ENCODE data around the gene GNG13. TPM values are rescaled to one million over a fixed set of nuclear protein-coding genes. Genes with fewer than 3 reads are reported as not detected.
A peak's percentile ranks its signal among the peaks of the same experiment; 100 is the strongest.

GNG13 gene
- total RNA-seq, 1 donor from 2014 or later: not detected

DNA sequence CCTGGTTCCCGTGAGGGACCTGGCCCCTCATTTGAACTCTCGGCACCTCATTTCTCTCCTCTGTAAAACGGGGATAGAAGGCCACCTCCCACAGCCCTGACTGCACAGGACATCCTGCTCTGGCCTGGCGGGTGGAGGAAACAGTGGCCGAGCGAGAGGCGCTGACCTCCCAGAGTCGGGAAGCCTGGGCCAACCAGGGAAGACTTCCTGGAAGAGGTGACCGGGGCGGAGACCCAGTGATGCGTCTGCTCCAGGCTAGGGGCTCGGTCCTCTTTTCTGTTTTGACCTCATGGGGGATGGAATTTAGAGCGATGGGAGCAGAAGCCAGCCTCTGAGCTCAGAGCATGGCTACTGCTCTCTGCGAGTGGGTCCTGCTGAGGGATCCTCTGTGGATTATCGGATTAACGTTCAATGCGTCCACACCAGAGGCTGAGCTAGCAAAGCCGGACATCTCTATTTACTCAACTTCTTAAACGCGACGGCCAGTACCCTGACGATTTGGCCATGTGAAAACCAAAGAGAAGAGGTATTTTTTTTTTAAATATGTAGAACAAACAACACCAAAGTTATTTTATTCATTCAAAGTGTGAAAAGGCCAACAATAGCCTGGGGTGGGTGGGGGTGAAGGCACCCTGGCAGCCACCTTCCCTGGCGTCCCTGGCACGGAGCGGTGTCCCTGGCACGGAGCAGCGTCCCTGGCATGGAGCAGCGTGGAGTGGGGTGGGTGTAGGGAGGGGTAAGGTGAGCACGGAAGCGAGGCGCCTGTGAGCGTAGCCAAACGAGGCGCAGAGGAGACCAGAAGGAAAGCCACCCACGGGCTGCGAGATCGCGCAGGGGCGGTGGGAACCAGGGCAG, 49.2 kb downstream of the GNG13 start:
- peak; percentile 85 for ATAC-seq
- intact Hi-C loops (cut with micrococcal nuclease): no loop called here
- DNase-seq: peak; percentile 52

GRCh38 chr16:750485-750884, 50.0 kb downstream of the GNG13 start:
- intact Hi-C loops (cut with micrococcal nuclease): no loop called here
- no peak for ATAC-seq
- no peak for DNase-seq

DNA sequence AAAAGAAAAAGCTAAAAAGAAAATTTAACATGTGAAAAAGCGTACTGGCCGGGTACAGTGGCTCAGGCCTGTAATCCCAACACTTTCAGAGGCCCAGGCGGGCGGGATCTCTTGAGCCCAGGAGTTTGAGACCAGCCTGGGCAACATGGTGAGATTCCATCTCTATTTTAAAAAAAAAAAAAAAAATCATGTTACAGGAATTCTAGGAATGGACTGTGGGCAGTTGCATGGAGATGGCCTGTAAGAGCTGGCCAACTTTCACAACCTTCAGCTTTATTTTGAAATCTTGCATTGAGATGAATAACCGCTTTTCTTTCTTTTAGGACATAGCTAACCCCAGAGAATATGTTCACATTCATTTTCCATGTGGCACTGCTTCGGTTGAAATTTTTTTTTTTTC, 51.5 kb downstream of the GNG13 start:
- no peak for DNase-seq
- intact Hi-C loops (cut with micrococcal nuclease): no loop called here
- ATAC-seq: no peak

Small RNAs within 50 kb of the gene (microRNA-seq; reads per million reads assigned to microRNA genes)
- not detected for gene MIR662 (ENCODE audit: borderline number of aligned reads)

Other genes with a start within 250 kb of the GNG13 start
- gene PRR35, start 240.3 kb downstream of the GNG13 start, total RNA-seq: not detected
- gene NHLRC4, start 233.7 kb downstream of the GNG13 start, total RNA-seq: 0.52 TPM
- gene PIGQ, start 230.8 kb downstream of the GNG13 start, total RNA-seq: 16.9 TPM
- gene RAB40C, start 210.7 kb downstream of the GNG13 start, total RNA-seq: 11.4 TPM
- 0.10 TPM for gene WFIKKN1, start 169.7 kb downstream of the GNG13 start, total RNA-seq
- gene METTL26, start 164.4 kb downstream of the GNG13 start, total RNA-seq: 62.2 TPM
- 187 TPM for gene MCRIP2, start 158.9 kb downstream of the GNG13 start, total RNA-seq
- gene WDR90, start 151.4 kb downstream of the GNG13 start, total RNA-seq: 10.9 TPM
- 88.8 TPM for gene RHOT2, start 132.6 kb downstream of the GNG13 start, total RNA-seq
- 1.9 TPM for gene RHBDL1, start 125.1 kb downstream of the GNG13 start, total RNA-seq
- gene STUB1, start 120.3 kb downstream of the GNG13 start, total RNA-seq: 144 TPM
- gene JMJD8, start 116.4 kb downstream of the GNG13 start, total RNA-seq: 49.0 TPM
- gene WDR24, start 110.3 kb downstream of the GNG13 start, total RNA-seq: 8.3 TPM
- 0.99 TPM for gene FBXL16, start 94.9 kb downstream of the GNG13 start, total RNA-seq
- gene METRN, start 85.6 kb downstream of the GNG13 start, total RNA-seq: 57.9 TPM
- 31.2 TPM for gene ANTKMT, start 79.6 kb downstream of the GNG13 start, total RNA-seq
- gene CCDC78, start 74.3 kb downstream of the GNG13 start, total RNA-seq: 0.50 TPM
- 13.6 TPM for gene HAGHL, start 73.6 kb downstream of the GNG13 start, total RNA-seq
- 34.5 TPM for gene CIAO3, start 59.7 kb downstream of the GNG13 start, total RNA-seq
- 4.6 TPM for gene MSLN, start 40.0 kb downstream of the GNG13 start, total RNA-seq
- gene RPUSD1, start 12.4 kb downstream of the GNG13 start, total RNA-seq: 8.7 TPM
- 6.6 TPM for gene CHTF18, start 12.1 kb downstream of the GNG13 start, total RNA-seq
- gene LMF1, start 170.2 kb upstream of the GNG13 start, total RNA-seq: 6.0 TPM
- 0.47 TPM for gene SOX8, start 181.0 kb upstream of the GNG13 start, total RNA-seq